Effector memory CD4-positive, alpha-beta T cell (primary cell): ENCODE data around the gene KLHL10.
"Not testable (repeated sequence)": the region's sequence is repeated elsewhere in the genome, so short reads cannot be mapped to it uniquely, and the experiment has no call there.

Experiments
- DNase-seq, 3 donors: peaks; one replicate each; pipeline ENCODE4 v3.0.0-alpha.2; 2020
- H3K27ac ChIP-seq: 2 replicates; pipeline ENCODE4 v1.7.0; 2013; ENCODE audit warnings: mild to moderate bottlenecking, low read length, moderate library complexity; ENCODE audit not compliant: insufficient read depth, poor library complexity, severe bottlenecking
- H3K27me3 ChIP-seq: replicated peaks from 2 replicates; pipeline ENCODE4 v1.7.0; 2013; ENCODE audit warnings: mild to moderate bottlenecking, low read length; ENCODE audit not compliant: insufficient read depth, control insufficient read depth, poor library complexity, severe bottlenecking
- H3K36me3 ChIP-seq: 2 replicates; pipeline ENCODE4 v1.7.0; 2013; ENCODE audit warnings: mild to moderate bottlenecking, low read length, moderate library complexity; ENCODE audit not compliant: control insufficient read depth, insufficient read depth
- H3K4me1 ChIP-seq: 2 replicates; pipeline ENCODE4 v1.7.0; 2013; ENCODE audit warnings: low read length, mild to moderate bottlenecking; ENCODE audit not compliant: control insufficient read depth, insufficient read depth, poor library complexity, severe bottlenecking
- H3K4me3 ChIP-seq: 2 replicates; pipeline ENCODE4 v1.7.0; 2013; ENCODE audit warnings: low read length, low read depth, mild to moderate bottlenecking; ENCODE audit not compliant: insufficient read depth, poor library complexity, severe bottlenecking
- H3K9me3 ChIP-seq: 2 replicates; pipeline ENCODE4 v1.7.0; 2013; ENCODE audit warnings: mild to moderate bottlenecking, low read length, moderate library complexity; ENCODE audit not compliant: control insufficient read depth

Gene KLHL10

DNA sequence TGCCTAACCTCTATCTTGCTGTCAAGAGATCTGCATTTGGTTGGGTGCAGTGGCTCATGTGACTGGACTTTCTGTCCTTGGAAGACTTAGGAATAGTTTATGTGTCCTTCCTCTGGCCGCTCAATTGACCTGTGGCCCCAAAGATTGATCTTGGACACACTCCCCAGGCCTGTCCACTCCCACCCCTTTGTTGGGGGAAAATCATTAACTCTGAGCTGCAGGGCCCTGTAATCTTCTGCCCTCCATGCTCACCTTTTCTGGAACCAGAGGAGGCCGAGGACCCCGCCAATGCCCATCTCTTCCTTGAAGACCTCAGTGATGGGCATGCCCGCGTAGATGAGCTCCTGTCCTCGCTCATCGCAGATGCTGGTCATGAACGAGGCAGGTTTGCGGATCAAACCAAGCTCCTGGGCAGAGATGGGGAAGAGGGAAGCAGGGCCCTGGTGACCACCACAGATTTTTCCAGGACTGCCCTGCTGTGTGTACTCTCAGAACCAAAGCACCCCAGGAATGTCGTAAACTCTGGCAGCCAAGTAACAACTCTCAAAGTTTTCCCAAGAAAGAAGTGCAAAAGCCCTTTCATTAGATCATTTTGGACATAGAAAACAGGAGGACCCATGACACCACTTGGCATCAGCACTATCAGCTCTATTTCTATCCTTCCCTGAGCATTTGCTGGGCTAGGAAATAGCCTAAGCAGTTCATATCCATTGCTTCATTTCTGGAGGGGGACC lies 36.1 kb downstream of the KLHL10 start:
- H3K9me3 ChIP-seq = no peaks in the 10 kb centered on the region
- H3K27ac ChIP-seq = no peak overlapping the region
- no peak overlapping the region for H3K4me3 ChIP-seq
- H3K4me1 ChIP-seq = no peaks in the 10 kb centered on the region
- H3K27me3 ChIP-seq = no peaks in the 10 kb centered on the region
- no peak for DNase-seq
- peaks cover 53% of the 10 kb centered on the region for H3K36me3 ChIP-seq

DNA sequence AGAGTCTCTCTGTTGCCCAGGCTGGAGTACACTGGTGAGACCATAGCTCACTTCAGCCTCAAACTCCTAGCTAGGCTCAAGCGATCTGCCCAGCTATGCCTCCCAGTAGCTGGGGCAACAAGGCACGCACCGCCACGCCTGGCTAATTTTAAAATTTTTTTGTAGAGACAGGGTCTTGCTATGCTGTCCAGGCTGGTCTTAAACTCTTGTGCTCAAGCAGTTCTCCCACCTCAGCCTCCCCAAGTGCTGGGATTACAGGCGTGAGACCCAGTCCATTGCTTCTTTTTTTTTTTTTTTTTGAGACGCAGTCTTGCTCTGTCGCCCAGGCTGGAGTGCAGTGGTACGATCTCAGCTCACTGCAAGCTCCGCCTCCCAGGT lies 36.7 kb downstream of the KLHL10 start:
- not testable (repeated sequence) for H3K27ac ChIP-seq, H3K4me3 ChIP-seq, H3K9me3 ChIP-seq, H3K4me1 ChIP-seq, DNase-seq, H3K27me3 ChIP-seq
- peaks cover 58% of the 10 kb centered on the region for H3K36me3 ChIP-seq

DNA sequence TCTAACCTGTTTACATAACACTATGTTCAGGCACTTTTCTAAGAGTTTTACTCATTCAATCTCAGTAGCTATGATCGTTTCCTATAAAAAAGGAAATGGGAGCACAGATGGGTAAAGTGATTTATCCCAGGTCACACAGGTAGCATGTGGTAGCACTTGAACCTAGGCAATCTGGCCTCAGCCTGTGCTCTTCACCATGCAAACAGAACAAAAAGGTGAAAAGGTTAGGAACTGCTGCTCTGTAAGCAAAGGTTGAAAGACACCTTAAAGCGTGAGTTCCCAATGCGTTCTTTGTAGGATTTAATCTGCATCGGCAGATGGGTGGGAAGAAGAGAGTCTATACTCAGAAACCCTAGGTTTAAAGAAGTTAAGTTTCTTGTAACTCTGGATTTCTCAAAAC lies 42.5 kb downstream of the KLHL10 start:
- Histone ChIP-seq H3K4me1 (no peaks in the 10 kb centered on the region), H3K36me3 (peaks cover 64% of the 10 kb centered on the region), H3K4me3 (no peak overlapping the region), H3K9me3 (no peaks in the 10 kb centered on the region), H3K27ac (no peak overlapping the region), H3K27me3 (no peaks in the 10 kb centered on the region)
- no peak for DNase-seq

DNA sequence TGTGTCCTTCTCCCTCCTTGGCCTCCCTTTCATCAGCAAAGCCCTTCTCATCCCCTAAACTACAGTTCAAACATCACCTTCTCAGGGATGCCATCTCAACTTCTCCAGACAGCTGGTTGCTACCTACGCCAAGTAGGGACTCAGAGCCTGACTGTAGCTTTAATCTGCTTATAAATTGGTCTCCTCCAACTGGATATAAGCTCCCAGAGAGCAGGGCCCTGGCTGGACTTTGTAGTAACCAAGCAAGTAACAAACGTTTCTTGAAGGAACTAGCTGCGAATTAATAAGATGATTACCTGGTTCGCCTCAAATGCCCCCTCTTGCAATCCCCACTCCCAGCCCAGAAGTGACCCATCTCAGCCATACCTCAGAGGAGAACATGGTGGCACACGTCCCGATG lies 45.1 kb downstream of the KLHL10 start:
- H3K9me3 ChIP-seq = no peaks in the 10 kb centered on the region
- no peak overlapping the region for H3K27ac ChIP-seq
- H3K27me3 ChIP-seq = no peaks in the 10 kb centered on the region
- no peak for DNase-seq
- H3K4me3 ChIP-seq = no peak overlapping the region
- no peaks in the 10 kb centered on the region for H3K4me1 ChIP-seq
- peaks cover 80% of the 10 kb centered on the region for H3K36me3 ChIP-seq

- Histone ChIP-seq H3K27ac (no peak overlapping the region), H3K9me3 (no peaks in the 10 kb centered on the region), H3K36me3 (peaks cover 68% of the 10 kb centered on the region), H3K4me3 (no peak overlapping the region), H3K4me1 (no peaks in the 10 kb centered on the region), H3K27me3 (no peaks in the 10 kb centered on the region)
- no peak for DNase-seq
Observed at GRCh38 chr17:41885733-41886132, 48.1 kb downstream of the KLHL10 start.

DNA sequence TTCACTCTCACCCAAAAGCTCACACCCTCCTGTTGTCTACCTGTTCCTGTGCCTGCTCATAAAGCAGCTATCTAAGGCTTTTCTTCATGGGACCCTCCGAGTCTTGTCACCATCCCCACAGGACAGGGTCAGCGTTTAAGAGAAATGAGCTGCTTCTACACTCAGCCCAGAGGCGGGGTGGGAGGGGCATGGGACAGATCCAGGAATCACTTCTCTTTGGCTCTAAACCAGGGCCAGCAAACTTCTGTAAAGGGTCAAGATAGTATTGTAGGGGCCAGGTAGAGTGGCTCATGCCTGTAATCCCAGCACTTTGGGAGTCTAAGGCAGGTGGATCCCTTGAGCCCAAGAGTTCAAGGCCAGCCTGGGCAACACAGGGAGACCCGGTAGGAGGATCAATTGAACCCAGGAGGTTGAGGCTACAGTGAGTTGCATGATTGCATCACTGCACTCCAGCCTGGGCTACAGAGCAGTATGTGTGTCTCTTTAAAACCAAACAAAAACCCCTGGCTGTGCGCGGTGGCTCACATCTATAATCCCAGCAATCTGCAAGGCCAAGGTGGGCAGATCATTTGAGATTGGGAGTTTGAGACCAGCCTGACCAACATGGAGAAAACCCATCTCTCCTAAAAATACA lies 50.8 kb downstream of the KLHL10 start:
- H3K4me1 ChIP-seq = no peaks in the 10 kb centered on the region
- DNase-seq = no peak
- no peak overlapping the region for H3K27ac ChIP-seq
- no peaks in the 10 kb centered on the region for H3K27me3 ChIP-seq
- no peak overlapping the region for H3K4me3 ChIP-seq
- H3K9me3 ChIP-seq = no peaks in the 10 kb centered on the region
- H3K36me3 ChIP-seq = peaks cover 77% of the 10 kb centered on the region

GRCh38 chr17:41891135-41892020 lies 53.8 kb downstream of the KLHL10 start:
- no peak for DNase-seq
- Histone ChIP-seq H3K9me3 (no peaks in the 10 kb centered on the region), H3K27ac (no peak overlapping the region), H3K36me3 (peaks cover 74% of the 10 kb centered on the region), H3K4me3 (no peak overlapping the region), H3K27me3 (no peaks in the 10 kb centered on the region), H3K4me1 (no peaks in the 10 kb centered on the region)

GRCh38 chr17:41892021-41892376 lies 54.4 kb downstream of the KLHL10 start:
- Histone ChIP-seq H3K4me1 (no peaks in the 10 kb centered on the region), H3K9me3 (no peaks in the 10 kb centered on the region), H3K36me3 (peaks cover 74% of the 10 kb centered on the region), H3K4me3 (no peak overlapping the region), H3K27me3 (no peaks in the 10 kb centered on the region), H3K27ac (no peak overlapping the region)
- no peak for DNase-seq

- Histone ChIP-seq H3K27ac (no peak overlapping the region), H3K9me3 (no peaks in the 10 kb centered on the region), H3K4me1 (no peaks in the 10 kb centered on the region), H3K36me3 (peaks cover 78% of the 10 kb centered on the region), H3K27me3 (no peaks in the 10 kb centered on the region), H3K4me3 (no peak overlapping the region)
- no peak for DNase-seq
Observed at GRCh38 chr17:41893384-41893783, 55.8 kb downstream of the KLHL10 start.

DNA sequence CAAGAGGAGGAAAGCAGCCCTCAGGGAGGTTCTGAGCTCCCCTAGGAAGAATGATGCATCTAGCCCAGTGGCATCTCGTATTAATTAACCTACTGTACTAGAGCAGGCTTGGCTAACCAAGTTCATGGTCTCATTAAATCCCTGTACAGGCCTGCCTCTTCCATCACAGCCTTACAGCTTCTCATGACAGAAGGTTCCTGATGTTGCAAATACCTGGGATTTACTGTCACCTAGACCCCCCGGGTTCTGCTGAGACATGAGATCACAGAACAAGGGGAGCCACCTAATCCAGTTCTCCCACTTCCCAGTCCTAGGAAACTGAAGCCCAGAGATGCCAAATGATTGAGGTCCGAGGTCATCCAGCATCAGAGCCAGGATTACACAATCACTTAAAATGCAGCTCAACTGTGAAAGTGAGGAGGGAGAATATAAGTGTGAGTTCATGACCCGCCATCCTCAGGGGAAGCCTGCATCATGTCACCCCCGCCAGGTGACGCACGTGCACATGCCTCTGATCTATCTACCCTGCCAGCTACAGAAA lies 57.2 kb downstream of the KLHL10 start:
- no peaks in the 10 kb centered on the region for H3K9me3 ChIP-seq
- H3K27me3 ChIP-seq = no peaks in the 10 kb centered on the region
- H3K27ac ChIP-seq = no peak overlapping the region
- H3K36me3 ChIP-seq = peaks cover 83% of the 10 kb centered on the region
- DNase-seq = no peak
- H3K4me3 ChIP-seq = no peak overlapping the region
- no peaks in the 10 kb centered on the region for H3K4me1 ChIP-seq
